Stimulated activated CD4-positive, alpha-beta T cell treated with anti-CD3 and anti-CD28 coated beads, TNF-alpha, amount 100 ng/mL, for 24 hours (primary cell): ENCODE results near the gene FOXQ1.
"Not testable (repeated sequence)": the region's sequence is repeated elsewhere in the genome, so short reads cannot be mapped to it uniquely, and the experiment has no call there.

ENCODE experiments used
- DNase-seq, 3 experiments: peaks; one replicate each; pipeline ENCODE4 v3.0.0-alpha.2; 2020; ENCODE audit warnings: low read depth in 3 of 3

Gene FOXQ1

GRCh38 chr6:1290805-1291204 is 21.1 kb upstream of the FOXQ1 start:
- no peak for DNase-seq

- no peak for DNase-seq
Measured at GRCh38 chr6:1291381-1291780, 20.5 kb upstream of the FOXQ1 start.

- no peak for DNase-seq
Measured at GRCh38 chr6:1295420-1295819, 16.5 kb upstream of the FOXQ1 start.

- DNase-seq: no peak
Measured at GRCh38 chr6:1296079-1296478, 15.8 kb upstream of the FOXQ1 start.

- no peak for DNase-seq
Measured at GRCh38 chr6:1296542-1296941, 15.4 kb upstream of the FOXQ1 start.

GRCh38 chr6:1297746-1298145 is 14.2 kb upstream of the FOXQ1 start:
- DNase-seq: no peak

- no peak for DNase-seq
Measured at GRCh38 chr6:1298768-1299167, 13.1 kb upstream of the FOXQ1 start.

- no peak for DNase-seq
Measured at GRCh38 chr6:1306133-1306532, 5.8 kb upstream of the FOXQ1 start.

- DNase-seq: no peak
Measured at GRCh38 chr6:1309366-1309765, 2.5 kb upstream of the FOXQ1 start.

GRCh38 chr6:1310628-1311399 is 1.1 kb upstream of the FOXQ1 start:
- no peak for DNase-seq

GRCh38 chr6:1312203-1312472 is 240 bp downstream of the FOXQ1 start:
- no peak for DNase-seq

- DNase-seq: no peak
Measured at GRCh38 chr6:1312473-1313367, 822 bp downstream of the FOXQ1 start.

GRCh38 chr6:1313384-1313766 is 1.5 kb downstream of the FOXQ1 start:
- no peak for DNase-seq

- peak in 1 of 3 experiments; percentile 31 for DNase-seq
Measured at GRCh38 chr6:1313767-1314503, 2.0 kb downstream of the FOXQ1 start.

GRCh38 chr6:1314617-1315016 is 2.7 kb downstream of the FOXQ1 start:
- DNase-seq: no peak

GRCh38 chr6:1315201-1315559 is 3.3 kb downstream of the FOXQ1 start:
- no peak for DNase-seq

GRCh38 chr6:1315560-1316386 is 3.9 kb downstream of the FOXQ1 start:
- no peak for DNase-seq

- no peak for DNase-seq
Measured at GRCh38 chr6:1316489-1316971, 4.6 kb downstream of the FOXQ1 start.

- no peak for DNase-seq
Measured at GRCh38 chr6:1317302-1317815, 5.5 kb downstream of the FOXQ1 start.

- no peak for DNase-seq
Measured at GRCh38 chr6:1318036-1318435, 6.1 kb downstream of the FOXQ1 start.

- DNase-seq: not testable (repeated sequence)
Measured at GRCh38 chr6:1318584-1318983, 6.7 kb downstream of the FOXQ1 start.
